ENCODE data around the gene PITHD1. TPM values are rescaled to one million over a fixed set of nuclear protein-coding genes. Genes with fewer than 3 reads are reported as not detected.
A peak's percentile ranks its signal among the peaks of the same experiment; 100 is the strongest.
"Not testable (repeated sequence)": the region's sequence is repeated elsewhere in the genome, so short reads cannot be mapped to it uniquely, and the experiment has no call there.

Gene PITHD1
- total and polyA plus RNA-seq, 12 donors = 25.3 to 71.7 (median 43.3) TPM

DNA sequence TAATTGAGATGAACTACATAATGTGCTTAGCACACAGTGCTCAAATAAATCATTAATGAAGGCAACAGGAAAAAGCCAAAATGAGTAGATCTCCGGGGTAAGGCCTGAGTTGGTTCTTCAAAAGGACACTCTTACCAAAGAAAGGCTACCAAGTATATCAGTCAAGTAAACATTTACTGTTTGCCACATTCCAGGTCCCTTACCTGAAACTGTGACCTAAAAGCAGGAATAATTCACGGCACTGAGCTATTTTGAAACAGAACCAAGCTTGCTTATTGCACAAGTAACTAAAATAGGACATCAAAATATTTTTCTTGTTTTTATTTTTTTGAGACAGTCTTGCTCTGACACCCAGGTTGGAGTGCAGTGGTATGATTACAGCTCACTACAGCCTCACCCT lies 2.0 kb upstream of the PITHD1 start:
- H3K36me3 ChIP-seq = peaks cover 0 to 26% (median 0%) of the 10 kb centered on the region in 9 donors
- DNase-seq (no peak), ATAC-seq (no peak)
- 86 to 88% methylated on average over 2 of the region's 2 CpGs for WGBS, 2 donors
- no peaks in the 10 kb centered on the region for H3K9me3 ChIP-seq
- TF ChIP-seq, protein P1, sequence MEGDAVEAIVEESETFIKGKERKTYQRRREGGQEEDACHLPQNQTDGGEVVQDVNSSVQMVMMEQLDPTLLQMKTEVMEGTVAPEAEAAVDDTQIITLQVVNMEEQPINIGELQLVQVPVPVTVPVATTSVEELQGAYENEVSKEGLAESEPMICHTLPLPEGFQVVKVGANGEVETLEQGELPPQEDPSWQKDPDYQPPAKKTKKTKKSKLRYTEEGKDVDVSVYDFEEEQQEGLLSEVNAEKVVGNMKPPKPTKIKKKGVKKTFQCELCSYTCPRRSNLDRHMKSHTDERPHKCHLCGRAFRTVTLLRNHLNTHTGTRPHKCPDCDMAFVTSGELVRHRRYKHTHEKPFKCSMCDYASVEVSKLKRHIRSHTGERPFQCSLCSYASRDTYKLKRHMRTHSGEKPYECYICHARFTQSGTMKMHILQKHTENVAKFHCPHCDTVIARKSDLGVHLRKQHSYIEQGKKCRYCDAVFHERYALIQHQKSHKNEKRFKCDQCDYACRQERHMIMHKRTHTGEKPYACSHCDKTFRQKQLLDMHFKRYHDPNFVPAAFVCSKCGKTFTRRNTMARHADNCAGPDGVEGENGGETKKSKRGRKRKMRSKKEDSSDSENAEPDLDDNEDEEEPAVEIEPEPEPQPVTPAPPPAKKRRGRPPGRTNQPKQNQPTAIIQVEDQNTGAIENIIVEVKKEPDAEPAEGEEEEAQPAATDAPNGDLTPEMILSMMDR (IDR thresholded peaks at IDR 0.05) = no peak
- intact Hi-C loops (cut with DNase I) = loop anchor here in 5 of 10 donors (2.0 to 10.0 kb wide), 4 partner anchors 89 to 249 kb away; partner anchors contain the start of gene FUCA1 (in 4 of the 5)
- H3K4me1 ChIP-seq = peaks cover 9 to 59% (median 29%) of the 10 kb centered on the region in 9 donors
- H3K4me3 ChIP-seq = no peak overlapping the region
- H3K27ac ChIP-seq = no peak overlapping the region
- H3K27me3 ChIP-seq = no peaks in the 10 kb centered on the region

DNA sequence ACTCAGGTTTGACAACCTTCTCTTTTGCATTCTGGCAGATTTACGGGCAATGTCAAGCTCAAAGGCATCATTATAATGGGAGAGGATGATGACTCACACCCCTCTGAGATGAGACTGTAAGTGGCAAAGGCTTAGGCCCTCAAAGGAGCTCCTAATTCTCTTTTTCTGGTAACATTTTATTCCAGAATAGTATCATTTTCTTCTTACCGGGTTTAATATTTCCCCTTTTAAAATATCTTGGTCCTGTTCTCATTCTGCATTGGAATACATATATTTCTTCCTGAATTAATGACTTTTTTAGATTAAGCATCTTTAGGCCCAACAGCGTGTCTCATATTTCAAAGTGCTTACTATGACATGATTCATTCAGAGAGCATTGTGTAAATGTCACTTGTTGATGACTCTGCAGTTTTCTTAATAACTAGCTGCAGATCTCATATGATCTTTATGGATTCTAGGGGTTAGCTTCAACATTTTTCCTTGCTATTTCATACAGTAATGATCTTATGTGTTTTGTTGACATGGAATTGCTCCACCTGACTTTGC lies 1.7 kb downstream of the PITHD1 start:
- DNase-seq (no peak), ATAC-seq (no peak)
- WGBS, 2 donors = 80 to 83% methylated on average over 3 of the region's 3 CpGs
- H3K27ac ChIP-seq = peak overlapping the region in 1 of 10 donors; percentile 42
- H3K4me1 ChIP-seq = peaks cover 9 to 41% (median 22%) of the 10 kb centered on the region in 9 donors
- peaks cover 0 to 54% (median 8%) of the 10 kb centered on the region in 9 donors for H3K36me3 ChIP-seq
- TF ChIP-seq, protein P1 (IDR thresholded peaks at IDR 0.05) = no peak
- no peaks in the 10 kb centered on the region for H3K27me3 ChIP-seq
- H3K9me3 ChIP-seq = no peaks in the 10 kb centered on the region
- H3K4me3 ChIP-seq = peak overlapping the region in 3 of 10 donors; percentile 81 to 98 (median 85)
- intact Hi-C loops (cut with DNase I) = loop anchor here in 4 of 10 donors (5.0 to 10.0 kb wide), 3 partner anchors 85 to 245 kb away; partner anchors contain the start of gene FUCA1 (in 4 of the 4)

DNA sequence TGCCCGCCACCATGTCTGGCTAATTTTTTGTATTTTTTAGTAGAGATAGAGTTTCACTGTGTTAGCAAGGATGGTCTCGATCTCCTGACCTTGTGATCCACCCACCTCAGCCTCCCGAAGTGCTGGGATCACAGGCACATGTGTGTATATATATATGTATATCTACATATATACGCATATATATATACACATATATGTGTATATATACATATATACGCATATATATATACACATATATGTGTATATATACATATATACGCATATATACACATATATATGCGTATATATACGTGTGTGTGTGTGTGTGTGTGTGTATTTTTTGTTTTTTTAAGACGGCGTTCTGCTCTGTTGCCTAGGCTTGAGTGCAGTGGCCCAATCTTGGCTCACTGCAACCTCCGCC lies 4.9 kb downstream of the PITHD1 start:
- ATAC-seq; intact Hi-C loops (cut with DNase I); H3K27ac ChIP-seq; H3K9me3 ChIP-seq; H3K27me3 ChIP-seq; DNase-seq; H3K4me3 ChIP-seq: not testable (repeated sequence)
- peaks cover 0 to 87% (median 29%) of the 10 kb centered on the region in 9 donors for H3K36me3 ChIP-seq
- WGBS, 2 donors = 92 to 96% methylated on average over 11 of the region's 11 CpGs
- peaks cover 9 to 26% (median 15%) of the 10 kb centered on the region in 9 donors for H3K4me1 ChIP-seq

DNA sequence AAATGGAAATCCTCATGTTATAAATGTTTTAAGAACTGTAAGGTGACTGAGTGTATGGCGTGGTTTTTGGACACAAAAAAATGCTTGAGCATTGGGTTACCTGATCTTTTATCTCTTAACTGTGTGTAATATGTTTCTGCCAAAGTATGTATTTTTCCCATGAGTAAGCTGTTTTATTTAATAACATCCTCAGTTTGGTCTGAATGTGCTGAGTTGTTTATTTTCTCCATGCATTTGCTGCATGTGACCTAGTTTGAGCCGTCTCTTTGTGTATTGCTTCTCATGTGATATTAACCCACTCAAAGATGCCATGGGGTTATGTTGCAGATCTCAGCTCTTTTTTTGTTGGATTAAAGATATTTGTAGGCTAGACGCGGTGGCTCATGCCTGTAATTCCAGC lies 6.6 kb downstream of the PITHD1 start:
- 90 to 91% methylated on average over 4 of the region's 4 CpGs for WGBS, 2 donors
- peaks cover 0 to 92% (median 34%) of the 10 kb centered on the region in 9 donors for H3K36me3 ChIP-seq
- H3K27me3 ChIP-seq = no peaks in the 10 kb centered on the region
- no peak for ATAC-seq
- H3K4me1 ChIP-seq = peaks cover 0 to 21% (median 3%) of the 10 kb centered on the region in 9 donors
- no peaks in the 10 kb centered on the region for H3K9me3 ChIP-seq
- H3K27ac ChIP-seq = no peak overlapping the region
- H3K4me3 ChIP-seq = no peak overlapping the region
- TF ChIP-seq, protein P1 (IDR thresholded peaks at IDR 0.05) = no peak
- intact Hi-C loops (cut with DNase I) = no loop called here
- DNase-seq = no peak

DNA sequence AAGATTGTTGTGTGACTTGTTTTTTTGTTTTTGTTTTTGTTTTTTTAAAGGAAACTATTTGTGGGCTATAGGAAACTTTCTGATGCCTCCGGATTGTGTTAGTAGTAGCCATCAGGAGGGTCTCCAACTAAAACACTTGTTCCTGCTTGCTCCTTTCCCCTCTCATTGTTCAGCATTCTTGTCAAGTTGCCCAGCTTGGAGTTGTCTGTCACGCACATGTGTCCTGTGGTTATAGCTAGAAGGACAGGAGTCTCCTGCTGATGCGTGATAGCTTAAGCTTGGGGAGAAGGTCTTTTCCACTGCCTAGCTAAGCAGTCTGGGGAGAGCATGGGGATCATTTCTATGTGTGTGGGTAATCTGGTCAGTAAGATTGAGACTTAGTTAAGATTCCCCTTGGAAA lies 9.5 kb downstream of the PITHD1 start:
- Histone ChIP-seq H3K36me3 (peaks cover 0 to 64% (median 27%) of the 10 kb centered on the region in 9 donors), H3K4me1 (peaks cover 4 to 34% (median 20%) of the 10 kb centered on the region in 9 donors), H3K27ac (no peak overlapping the region), H3K27me3 (no peaks in the 10 kb centered on the region), H3K4me3 (no peak overlapping the region), H3K9me3 (no peaks in the 10 kb centered on the region)
- TF ChIP-seq, protein P1 (IDR thresholded peaks at IDR 0.05) = no peak
- DNase-seq (no peak), ATAC-seq (no peak)
- intact Hi-C loops (cut with DNase I) = no loop called here
- WGBS, 2 donors = 76 to 83% methylated on average over 3 of the region's 3 CpGs
